CD4-positive, alpha-beta T cell (primary cell): ENCODE results near the gene TPM3. TPM values are rescaled to one million over a fixed set of nuclear protein-coding genes. Genes with fewer than 3 reads are reported as not detected.

Experiments
- ATAC-seq: fragments of 200-7000 bp; cut with Tn5 transposase; one replicate; pipeline ENCODE4 v1.10.0; 2022; ENCODE audit warnings: mild to moderate bottlenecking; ENCODE audit not compliant: poor library complexity
- CTCF ChIA-PET: fragments of 350-600 bp; sonication (Branson Sonifier 250); formaldehyde crosslinking; loops from one replicate; lab custom pipeline; 2021; ENCODE audit warnings: antibody characterized with exemption, inconsistent platforms; lab: Charles Lee
- POLR2A ChIA-PET: fragments of 350-600 bp; sonication (Branson Sonifier 250); formaldehyde crosslinking; loops from one replicate; lab custom pipeline; 2021; ENCODE audit warnings: antibody characterized with exemption, inconsistent platforms; lab: Charles Lee
- DNase-seq, 14 experiments: peaks; one replicate each; pipeline ENCODE4 v3.0.0-alpha.2; 2013 to 2020; ENCODE audit warnings: mixed read lengths in 2 of 14
- H3K27ac ChIP-seq, 2 donors: one replicate each; pipeline versions ENCODE4 v1.5.1 to v1.7.0; 2013; ENCODE audit warnings: low read length in 2 of 2, low read depth in 1 of 2, mild to moderate bottlenecking in 1 of 2
- H3K27me3 ChIP-seq, 2 experiments: 1 replicate in 1 of 2; 2 replicates in 1 of 2; pipeline versions ENCODE4 v1.6.1 to v1.7.0; 2013; ENCODE audit warnings: low read length in 2 of 2, control low read depth in 1 of 2, mild to moderate bottlenecking in 1 of 2, moderate library complexity in 1 of 2; ENCODE audit not compliant: insufficient read depth in 2 of 2, control insufficient read depth in 1 of 2
- H3K36me3 ChIP-seq: one replicate; pipeline ENCODE4 v1.6.1; 2013; ENCODE audit warnings: low read length, control low read depth; ENCODE audit not compliant: insufficient read depth
- H3K4me1 ChIP-seq: one replicate; pipeline ENCODE4 v1.6.1; 2013; ENCODE audit warnings: low read length, control low read depth; ENCODE audit not compliant: insufficient read depth
- H3K4me3 ChIP-seq: one replicate; pipeline ENCODE4 v1.5.1; 2013; ENCODE audit warnings: mild to moderate bottlenecking, low read length, moderate library complexity
- H3K9me3 ChIP-seq, 2 experiments: 1 replicate in 1 of 2; 2 replicates in 1 of 2; pipeline versions ENCODE4 v1.6.1 to v1.7.0; 2013; ENCODE audit warnings: low read length in 2 of 2, mild to moderate bottlenecking in 2 of 2, control low read depth in 1 of 2, moderate library complexity in 1 of 2; ENCODE audit not compliant: control insufficient read depth in 1 of 2, insufficient read depth in 1 of 2
- H3K27ac Mint-ChIP-seq: one replicate; pipeline ENCODE4 v1.8.0; 2020; ENCODE audit warnings: mixed read lengths
- H3K27me3 Mint-ChIP-seq: one replicate; pipeline ENCODE4 v1.8.0; 2021; ENCODE audit warnings: mixed read lengths
- H3K36me3 Mint-ChIP-seq: one replicate; pipeline ENCODE4 v1.8.0; 2021; ENCODE audit warnings: low read depth, mixed read lengths
- H3K4me1 Mint-ChIP-seq: one replicate; pipeline ENCODE4 v1.8.0; 2021; ENCODE audit warnings: low read depth, mixed read lengths
- H3K4me3 Mint-ChIP-seq: one replicate; pipeline ENCODE4 v1.8.0; 2020; ENCODE audit warnings: mild to moderate bottlenecking, mixed read lengths
- H3K9me3 Mint-ChIP-seq: one replicate; pipeline ENCODE4 v1.8.0; 2020; ENCODE audit warnings: mixed read lengths
- CTCF ChIP-seq: fragments of 200-600 bp; IDR thresholded peaks from one replicate; pipeline ENCODE4 v1.8.0; 2022; ENCODE audit warnings: antibody characterized with exemption, mild to moderate bottlenecking
- intact Hi-C, 2 experiments: fragments of 100-400 bp; cut with DNase I in 1 of 2; cut with micrococcal nuclease in 1 of 2; formaldehyde crosslinking; loops; one replicate each; pipeline versions ENCODE4 v1.15.1 to v1.9.0; 2023 to 2025; cut with DNase I, micrococcal nuclease
- total RNA-seq, 174 experiments: library from RNA in 2 of 174; stranded (reverse) in 2 of 174; gene quantifications; one replicate each; pipeline ENCODE4 v1.2.3 and lab custom pipeline; 2021 to 2026

TPM3 gene
- total RNA-seq, 2 experiments from 2014 or later: 345 to 357 TPM

- DNase-seq: peak in 11 of 14 experiments; percentile 5 to 81 (median 30)
- peak; percentile 90 for ATAC-seq
- Mint-ChIP-seq H3K4me3 (no peak overlapping the region), H3K4me1 (no peaks in the 10 kb centered on the region), H3K9me3 (no peaks in the 10 kb centered on the region), H3K36me3 (no peaks in the 10 kb centered on the region), H3K27ac (no peak overlapping the region), H3K27me3 (peaks cover 3% of the 10 kb centered on the region)
- CTCF ChIA-PET: interaction anchor here (0.8 to 2.7 kb wide), 10 partner anchors 8 to 147 kb away, joined by 3 to 16 read pairs (median 3); partner anchors contain the start of gene HAX1
- Histone ChIP-seq H3K4me3 (no peak overlapping the region), H3K9me3 (no peaks in the 10 kb centered on the region), H3K27me3 (no peaks in the 10 kb centered on the region), H3K36me3 (no peaks in the 10 kb centered on the region), H3K27ac (no peak overlapping the region), H3K4me1 (peaks cover 3% of the 10 kb centered on the region)
- POLR2A ChIA-PET: interaction anchor here (0.8 to 2.7 kb wide), 5 partner anchors 18 to 208 kb away, joined by 3 to 16 read pairs (median 4); partner anchors contain the start of gene UBAP2L
- intact Hi-C loops: loop anchor here (1.0 to 10.0 kb wide), 5 partner anchors 73 to 356 kb away; partner anchors contain the start of genes HAX1 (in 2 of the 2) and UBE2Q1 (in 1 of the 2)
- peak; percentile 71 for TF ChIP-seq CTCF
Observed at GRCh38 chr1:154198756-154199562, 7.1 kb upstream of the TPM3 start.

- ATAC-seq: no peak
- Histone ChIP-seq H3K36me3 (no peaks in the 10 kb centered on the region), H3K27ac (no peak overlapping the region), H3K9me3 (no peaks in the 10 kb centered on the region), H3K4me3 (no peak overlapping the region), H3K27me3 (peaks cover 0 to 17% of the 10 kb centered on the region in 2 experiments), H3K4me1 (no peaks in the 10 kb centered on the region)
- no peak for DNase-seq
- Mint-ChIP-seq H3K4me3 (no peak overlapping the region), H3K27me3 (peaks cover 20% of the 10 kb centered on the region), H3K9me3 (no peaks in the 10 kb centered on the region), H3K27ac (no peak overlapping the region), H3K4me1 (no peaks in the 10 kb centered on the region), H3K36me3 (no peaks in the 10 kb centered on the region)
- ChIA-PET POLR2A (no interaction called here), CTCF (no interaction called here)
- no peak for TF ChIP-seq CTCF
- intact Hi-C loops: loop anchor here in 1 of 2 experiments (10.0 kb wide), 1 partner anchor 361 kb away; the partner anchor contains the start of gene UBE2Q1
Observed at GRCh38 chr1:154193821-154194220, 1.9 kb upstream of the TPM3 start.

GRCh38 chr1:154192476-154192875 is 576 bp upstream of the TPM3 start:
- Histone ChIP-seq H3K27ac (no peak overlapping the region), H3K9me3 (no peaks in the 10 kb centered on the region), H3K36me3 (no peaks in the 10 kb centered on the region), H3K4me3 (no peak overlapping the region), H3K27me3 (peaks cover 0 to 17% of the 10 kb centered on the region in 2 experiments), H3K4me1 (no peaks in the 10 kb centered on the region)
- TF ChIP-seq CTCF: no peak
- no peak for DNase-seq
- H3K4me1 Mint-ChIP-seq: no peaks in the 10 kb centered on the region
- no peak overlapping the region for H3K27ac Mint-ChIP-seq
- intact Hi-C loops: loop anchor here in 1 of 2 experiments (10.0 kb wide), 1 partner anchor 362 kb away; the partner anchor contains the start of gene UBE2Q1
- POLR2A ChIA-PET: interaction anchor here (1.1 to 1.2 kb wide), 2 partner anchors 12 to 202 kb away, joined by 3 to 5 read pairs; partner anchors contain the start of gene RPS27
- H3K27me3 Mint-ChIP-seq: peaks cover 25% of the 10 kb centered on the region
- H3K36me3 Mint-ChIP-seq: no peaks in the 10 kb centered on the region
- H3K9me3 Mint-ChIP-seq: no peaks in the 10 kb centered on the region
- no peak overlapping the region for H3K4me3 Mint-ChIP-seq
- CTCF ChIA-PET: interaction anchor here (0.7 kb wide), 1 partner anchor 183 kb away, joined by 3 read pairs; no protein-coding TSS in a partner anchor
- ATAC-seq: no peak
